ENCODE measurements around the gene NOL6.
"Not testable (repeated sequence)": the region's sequence is repeated elsewhere in the genome, so short reads cannot be mapped to it uniquely, and the experiment has no call there.

The NOL6 gene

GRCh38 chr9:33473643-33474352, at the start of gene NOL6:
Gene NOL6, minus strand, starts transcription at chr9:33473924. Its CDS starts 82 bp downstream, at chr9:33473842.
- no peaks in the 10 kb centered on the region for H3K9me3 ChIP-seq (ENCODE audit: low read length)
- H3K27me3 ChIP-seq (ENCODE audit: control insufficient read depth in 1 of 2, insufficient read depth in 2 of 2, low read length in 2 of 2), result no peaks in the 10 kb centered on the region
- H3K27ac ChIP-seq (ENCODE audit: low read depth, low read length), result peak within 1 kb of the TSS; percentile 69
- peaks cover 25% of the 10 kb centered on the region for H3K36me3 ChIP-seq (ENCODE audit: insufficient read depth, low read length)
- H3K9ac ChIP-seq (ENCODE audit: low read length), result peak within 1 kb of the TSS; percentile 66
- H3K4me1 ChIP-seq (ENCODE audit: insufficient read depth, low read length), result peaks cover 18% of the 10 kb centered on the region
- peak within 1 kb of the TSS; percentile 94 to 98 for H3K4me3 ChIP-seq (ENCODE audit: low read depth in 1 of 2, low read length in 2 of 2)

GRCh38 chr9:33521861-33522260, 48.1 kb upstream of the NOL6 start:
- H3K36me3 ChIP-seq (ENCODE audit: insufficient read depth, low read length); H3K9me3 ChIP-seq (ENCODE audit: low read length); H3K9ac ChIP-seq (ENCODE audit: low read length); H3K4me3 ChIP-seq (ENCODE audit: low read depth in 1 of 2, low read length in 2 of 2); H3K4me1 ChIP-seq (ENCODE audit: insufficient read depth, low read length); H3K27ac ChIP-seq (ENCODE audit: low read depth, low read length): not testable (repeated sequence)
- peaks cover 14 to 26% of the 10 kb centered on the region in 2 donors for H3K27me3 ChIP-seq (ENCODE audit: control insufficient read depth in 1 of 2, insufficient read depth in 2 of 2, low read length in 2 of 2)

- not testable (repeated sequence) for H3K36me3 ChIP-seq (ENCODE audit: insufficient read depth, low read length); H3K9me3 ChIP-seq (ENCODE audit: low read length); H3K9ac ChIP-seq (ENCODE audit: low read length); H3K4me3 ChIP-seq (ENCODE audit: low read depth in 1 of 2, low read length in 2 of 2); H3K4me1 ChIP-seq (ENCODE audit: insufficient read depth, low read length); H3K27ac ChIP-seq (ENCODE audit: low read depth, low read length); H3K27me3 ChIP-seq (ENCODE audit: control insufficient read depth in 1 of 2, insufficient read depth in 2 of 2, low read length in 2 of 2)
These were observed 44.3 kb upstream of the NOL6 start for GRCh38 chr9:33517934-33518577.

- no peaks in the 10 kb centered on the region for H3K4me1 ChIP-seq (ENCODE audit: insufficient read depth, low read length)
- peaks cover 0 to 2% of the 10 kb centered on the region in 2 donors for H3K27me3 ChIP-seq (ENCODE audit: control insufficient read depth in 1 of 2, insufficient read depth in 2 of 2, low read length in 2 of 2)
- H3K9ac ChIP-seq (ENCODE audit: low read length), result no peak overlapping the region
- H3K9me3 ChIP-seq (ENCODE audit: low read length), result no peaks in the 10 kb centered on the region
- H3K27ac ChIP-seq (ENCODE audit: low read depth, low read length), result no peak overlapping the region
- no peaks in the 10 kb centered on the region for H3K36me3 ChIP-seq (ENCODE audit: insufficient read depth, low read length)
- no peak overlapping the region for H3K4me3 ChIP-seq (ENCODE audit: low read depth in 1 of 2, low read length in 2 of 2)
These were observed 43.6 kb upstream of the NOL6 start for GRCh38 chr9:33517373-33517772.

GRCh38 chr9:33516397-33516796, 42.7 kb upstream of the NOL6 start:
- not testable (repeated sequence) for H3K4me1 ChIP-seq (ENCODE audit: insufficient read depth, low read length); H3K9me3 ChIP-seq (ENCODE audit: low read length); H3K9ac ChIP-seq (ENCODE audit: low read length); H3K4me3 ChIP-seq (ENCODE audit: low read depth in 1 of 2, low read length in 2 of 2); H3K27me3 ChIP-seq (ENCODE audit: control insufficient read depth in 1 of 2, insufficient read depth in 2 of 2, low read length in 2 of 2); H3K36me3 ChIP-seq (ENCODE audit: insufficient read depth, low read length); H3K27ac ChIP-seq (ENCODE audit: low read depth, low read length)

GRCh38 chr9:33515342-33515995, 41.7 kb upstream of the NOL6 start:
- H3K9ac ChIP-seq (ENCODE audit: low read length); H3K9me3 ChIP-seq (ENCODE audit: low read length); H3K27ac ChIP-seq (ENCODE audit: low read depth, low read length); H3K27me3 ChIP-seq (ENCODE audit: control insufficient read depth in 1 of 2, insufficient read depth in 2 of 2, low read length in 2 of 2); H3K4me3 ChIP-seq (ENCODE audit: low read depth in 1 of 2, low read length in 2 of 2); H3K36me3 ChIP-seq (ENCODE audit: insufficient read depth, low read length); H3K4me1 ChIP-seq (ENCODE audit: insufficient read depth, low read length): not testable (repeated sequence)

- H3K36me3 ChIP-seq (ENCODE audit: insufficient read depth, low read length); H3K4me1 ChIP-seq (ENCODE audit: insufficient read depth, low read length); H3K27me3 ChIP-seq (ENCODE audit: control insufficient read depth in 1 of 2, insufficient read depth in 2 of 2, low read length in 2 of 2); H3K4me3 ChIP-seq (ENCODE audit: low read depth in 1 of 2, low read length in 2 of 2); H3K27ac ChIP-seq (ENCODE audit: low read depth, low read length); H3K9ac ChIP-seq (ENCODE audit: low read length); H3K9me3 ChIP-seq (ENCODE audit: low read length): not testable (repeated sequence)
These were observed 38.8 kb upstream of the NOL6 start for GRCh38 chr9:33512535-33512934.

GRCh38 chr9:33511184-33511517, 37.4 kb upstream of the NOL6 start:
- not testable (repeated sequence) for H3K4me1 ChIP-seq (ENCODE audit: insufficient read depth, low read length); H3K9me3 ChIP-seq (ENCODE audit: low read length); H3K27ac ChIP-seq (ENCODE audit: low read depth, low read length); H3K27me3 ChIP-seq (ENCODE audit: control insufficient read depth in 1 of 2, insufficient read depth in 2 of 2, low read length in 2 of 2); H3K36me3 ChIP-seq (ENCODE audit: insufficient read depth, low read length)
- Histone ChIP-seq H3K4me3 (ENCODE audit: low read depth in 1 of 2, low read length in 2 of 2) (peak overlapping the region; percentile 64 to 82), H3K9ac (ENCODE audit: low read length) (peak overlapping the region; percentile 78)

GRCh38 chr9:33510262-33511183, 36.8 kb upstream of the NOL6 start:
- Histone ChIP-seq H3K27ac (ENCODE audit: low read depth, low read length) (peak overlapping the region; percentile 75), H3K36me3 (ENCODE audit: insufficient read depth, low read length) (no peaks in the 10 kb centered on the region), H3K4me3 (ENCODE audit: low read depth in 1 of 2, low read length in 2 of 2) (peak overlapping the region; percentile 64 to 82), H3K9me3 (ENCODE audit: low read length) (no peaks in the 10 kb centered on the region), H3K9ac (ENCODE audit: low read length) (peak overlapping the region; percentile 78), H3K27me3 (ENCODE audit: control insufficient read depth in 1 of 2, insufficient read depth in 2 of 2, low read length in 2 of 2) (no peaks in the 10 kb centered on the region), H3K4me1 (ENCODE audit: insufficient read depth, low read length) (no peaks in the 10 kb centered on the region)

GRCh38 chr9:33506626-33507370, 33.1 kb upstream of the NOL6 start:
- H3K4me3 ChIP-seq (ENCODE audit: low read depth in 1 of 2, low read length in 2 of 2), result no peak overlapping the region
- H3K9ac ChIP-seq (ENCODE audit: low read length), result no peak overlapping the region
- no peaks in the 10 kb centered on the region for H3K27me3 ChIP-seq (ENCODE audit: control insufficient read depth in 1 of 2, insufficient read depth in 2 of 2, low read length in 2 of 2)
- H3K36me3 ChIP-seq (ENCODE audit: insufficient read depth, low read length), result no peaks in the 10 kb centered on the region
- H3K4me1 ChIP-seq (ENCODE audit: insufficient read depth, low read length), result no peaks in the 10 kb centered on the region
- H3K27ac ChIP-seq (ENCODE audit: low read depth, low read length), result no peak overlapping the region
- no peaks in the 10 kb centered on the region for H3K9me3 ChIP-seq (ENCODE audit: low read length)

GRCh38 chr9:33498387-33498786, 24.7 kb upstream of the NOL6 start:
- Histone ChIP-seq H3K9ac (ENCODE audit: low read length) (no peak overlapping the region), H3K27ac (ENCODE audit: low read depth, low read length) (no peak overlapping the region), H3K9me3 (ENCODE audit: low read length) (no peaks in the 10 kb centered on the region), H3K36me3 (ENCODE audit: insufficient read depth, low read length) (no peaks in the 10 kb centered on the region), H3K4me3 (ENCODE audit: low read depth in 1 of 2, low read length in 2 of 2) (no peak overlapping the region), H3K4me1 (ENCODE audit: insufficient read depth, low read length) (no peaks in the 10 kb centered on the region), H3K27me3 (ENCODE audit: control insufficient read depth in 1 of 2, insufficient read depth in 2 of 2, low read length in 2 of 2) (no peaks in the 10 kb centered on the region)

Measured in muscle layer of colon (tissue), 2 donors.